HepG2 (cell line): ENCODE data around the gene PSMD9. TPM values are rescaled to one million over a fixed set of nuclear protein-coding genes. Genes with fewer than 3 reads are reported as not detected.

Source experiments
- ATM ChIP-seq: fragments of 450-650 bp; IDR thresholded peaks from 2 replicates; pipeline ENCODE4 v1.7.1; 2017; ENCODE audit warnings: mild to moderate bottlenecking, borderline replicate concordance
- BCL3 ChIP-seq: sonication (generic); formaldehyde crosslinking; IDR thresholded peaks from 2 replicates; pipeline ENCODE4 v1.5.1; 2020; ENCODE audit warnings: mild to moderate bottlenecking, missing genetic modification reagents, moderate library complexity
- EEA1 ChIP-seq: sonication (generic); formaldehyde crosslinking; IDR thresholded peaks from 2 replicates; pipeline ENCODE4 v1.5.1; 2020; ENCODE audit warnings: mild to moderate bottlenecking, missing genetic modification reagents, borderline replicate concordance
- EZH2 ChIP-seq: conservative IDR thresholded peaks from 2 replicates; pipeline ENCODE4 v1.6.1; 2012; ENCODE audit warnings: mild to moderate bottlenecking, low read depth, low read length, moderate library complexity
- FIP1L1 ChIP-seq: fragments of 200-400 bp; formaldehyde crosslinking; IDR thresholded peaks from 2 replicates; pipeline ENCODE4 v1.6.1; 2018; ENCODE audit warnings: low read depth, mild to moderate bottlenecking, low read length, moderate library complexity, borderline replicate concordance; ENCODE audit not compliant: insufficient read depth
- FOXA1 ChIP-seq, 2 experiments: fragments of 450-650 bp in 1 of 2; sonication (generic) in 1 of 2; formaldehyde crosslinking in 1 of 2; IDR thresholded peaks; 2 replicates each; pipeline versions ENCODE4 v1.4.0 to v1.6.1; 2016 to 2020; ENCODE audit warnings: missing genetic modification reagents in 1 of 2
- FOXK2 ChIP-seq: fragments of 450-650 bp; IDR thresholded peaks from 2 replicates; pipeline ENCODE4 v1.6.1; 2016
- GATA4 ChIP-seq: sonication (generic); IDR thresholded peaks from 2 replicates; pipeline ENCODE4 v1.6.1; 2016; ENCODE audit warnings: antibody characterized with exemption, low read depth, borderline replicate concordance
- HBP1 ChIP-seq: IDR thresholded peaks from 2 replicates; pipeline ENCODE4 v1.6.1; 2016; ENCODE audit warnings: low read depth, control low read depth
- HOXA7 ChIP-seq: sonication (generic); formaldehyde crosslinking; IDR thresholded peaks from 2 replicates; pipeline ENCODE4 v1.8.1; 2022; ENCODE audit warnings: mild to moderate bottlenecking, missing genetic modification reagents, moderate library complexity
- HOXA9 ChIP-seq: sonication (generic); formaldehyde crosslinking; IDR thresholded peaks from 2 replicates; pipeline ENCODE4 v1.8.1; 2022; ENCODE audit warnings: missing genetic modification reagents, mild to moderate bottlenecking, moderate library complexity, borderline replicate concordance
- KDM4B ChIP-seq: sonication (generic); formaldehyde crosslinking; IDR thresholded peaks from 2 replicates; pipeline ENCODE4 v1.4.0; 2020; ENCODE audit warnings: missing genetic modification reagents
- KMT2A ChIP-seq: sonication (generic); formaldehyde crosslinking; IDR thresholded peaks from 2 replicates; pipeline ENCODE4 v1.4.0; 2020; ENCODE audit warnings: missing genetic modification reagents
- MAZ ChIP-seq, 2 experiments: sonication (generic) in 1 of 2; formaldehyde crosslinking in 1 of 2; IDR thresholded peaks; 2 replicates each; pipeline versions ENCODE4 v1.5.0 to v1.6.1; 2012 to 2020; ENCODE audit warnings: low read depth in 2 of 2, mild to moderate bottlenecking in 2 of 2, borderline replicate concordance in 1 of 2, improper control_type of control experiment in 1 of 2, low read length in 1 of 2, missing genetic modification reagents in 1 of 2, moderate library complexity in 1 of 2
- NCOR1 ChIP-seq: fragments of 200-600 bp; sonication (generic); IDR thresholded peaks from 2 replicates; pipeline ENCODE4 v1.7.0; 2017; ENCODE audit warnings: antibody characterized with exemption, low read length, borderline replicate concordance
- PAWR ChIP-seq: sonication (generic); formaldehyde crosslinking; IDR thresholded peaks from 2 replicates; pipeline ENCODE4 v1.4.0; 2020; ENCODE audit warnings: missing genetic modification reagents, mild to moderate bottlenecking, borderline replicate concordance
- PAX8 ChIP-seq: sonication (generic); formaldehyde crosslinking; IDR thresholded peaks from 2 replicates; pipeline ENCODE4 v1.8.0; 2022; ENCODE audit warnings: mild to moderate bottlenecking, missing genetic modification reagents, borderline replicate concordance
- PBX2 ChIP-seq: IDR thresholded peaks from 2 replicates; pipeline ENCODE4 v1.6.1; 2016; ENCODE audit warnings: control low read depth
- RELA ChIP-seq: sonication (generic); formaldehyde crosslinking; IDR thresholded peaks from 2 replicates; pipeline ENCODE4 v1.4.0; 2020; ENCODE audit warnings: missing genetic modification reagents
- RXRA ChIP-seq: sonication (generic); formaldehyde crosslinking; IDR thresholded peaks from 2 replicates; pipeline ENCODE4 v1.5.1; 2020; ENCODE audit warnings: missing genetic modification reagents
- TBX3 ChIP-seq: fragments of 450-650 bp; IDR thresholded peaks from 2 replicates; pipeline ENCODE4 v1.6.1; 2017; ENCODE audit warnings: antibody characterized with exemption, mild to moderate bottlenecking, inconsistent platforms, borderline replicate concordance
- TCF7 ChIP-seq: sonication (generic); IDR thresholded peaks from 2 replicates; pipeline ENCODE4 v1.6.1; 2016; ENCODE audit warnings: antibody characterized with exemption, low read depth
- ZBTB38 ChIP-seq: sonication (generic); formaldehyde crosslinking; IDR thresholded peaks from 2 replicates; pipeline ENCODE4 v1.5.1; 2020; ENCODE audit warnings: mild to moderate bottlenecking, missing genetic modification reagents
- ZKSCAN8 ChIP-seq: IDR thresholded peaks from 2 replicates; pipeline ENCODE4 v1.6.1; 2016; ENCODE audit warnings: borderline replicate concordance, missing genetic modification reagents, missing compliant biosample characterization
- ZSCAN9 ChIP-seq: IDR thresholded peaks from 2 replicates; pipeline ENCODE4 v1.6.1; 2016; ENCODE audit warnings: borderline replicate concordance
- polyA plus RNA-seq, 8 experiments: library from polyadenylated mRNA; depleted of rRNA in 3 of 8; stranded (reverse) in 7 of 8; unstranded in 1 of 8; fragments of >200 nt; fragmentation: Illumina TruSeq in 4 of 8; extraction: Trizol in 4 of 8; gene quantifications; 2 replicates each; pipeline versions ENCODE4 v1.2.1 to v1.2.3, GENCODE V29; 2011 to 2016; ENCODE audit warnings: low read depth in 4 of 8, missing spikeins in 1 of 8, mixed read lengths in 1 of 8; ENCODE audit not compliant: insufficient read depth in 1 of 8
- total RNA-seq, 5 experiments: library from RNA; depleted of rRNA; stranded (reverse); fragments of >200 nt; fragmentation: Illumina TruSeq; extraction: Trizol; gene quantifications; 2 replicates each; pipeline ENCODE4 v1.2.3, GENCODE V29; 2016; ENCODE audit warnings: low read depth in 1 of 5

The PSMD9 gene
- total and polyA plus RNA-seq, 2 of the 13 experiments (the other 11 are each of a cell fraction or from before 2014, with no cell fraction given): 41.4 to 61.1 TPM

GRCh38 chr12:121858662-121859572, 29.7 kb upstream of the PSMD9 start, which contains the start of gene HPD (continued):
- no peak for TF ChIP-seq PBX2 (CRISPR knock-in tag)
- TF ChIP-seq ZKSCAN8 (CRISPR knock-in tag): 0 out of 2 replicates have a peak, but pooled peaks have one; percentile 38
- no peak for TF ChIP-seq HOXA7 (CRISPR knock-in tag)
- TF ChIP-seq HOXA9 (CRISPR knock-in tag): no peak
- peak; percentile 74; the same call in 1 of the 2 replicates for TF ChIP-seq RXRA (CRISPR knock-in tag)
- TF ChIP-seq NCOR1: peak; percentile 81
- no peak for TF ChIP-seq TBX3
- TF ChIP-seq EEA1 (CRISPR knock-in tag): no peak
- no peak for TF ChIP-seq KMT2A (CRISPR knock-in tag)
- TF ChIP-seq RELA (CRISPR knock-in tag): no peak
- TF ChIP-seq FOXK2: no peak
- TF ChIP-seq HBP1 (CRISPR knock-in tag): no peak
- TF ChIP-seq MAZ (IDR thresholded peaks at IDR 0.05; ENCODE audit: borderline replicate concordance, low read depth, low read length): no peak
- peak; percentile 45; the same call in 1 of the 2 replicates for TF ChIP-seq MAZ (CRISPR knock-in tag; IDR thresholded peaks at IDR 0.05; ENCODE audit: low read depth)
- no peak for TF ChIP-seq FIP1L1
- no peak; the same call in 1 of the 2 replicates for TF ChIP-seq TCF7
- TF ChIP-seq ZSCAN9 (CRISPR knock-in tag): 0 out of 2 replicates have a peak, but pooled peaks have one; percentile 53
- TF ChIP-seq ZBTB38 (CRISPR knock-in tag): peak; percentile 60; the same call in 1 of the 2 replicates
- no peak for TF ChIP-seq KDM4B
- TF ChIP-seq PAX8 (CRISPR knock-in tag): no peak
- TF ChIP-seq FOXA1 (IDR thresholded peaks at IDR 0.05): no peak
- no peak; the same call in 1 of the 2 replicates for TF ChIP-seq FOXA1 (CRISPR knock-in tag; IDR thresholded peaks at IDR 0.05)
- TF ChIP-seq GATA4: no peak; the same call in 1 of the 2 replicates
- TF ChIP-seq PAWR (CRISPR knock-in tag): no peak
- no peak for TF ChIP-seq EZH2
- peak; percentile 54; the same call in 1 of the 2 replicates for TF ChIP-seq BCL3 (CRISPR knock-in tag)
- TF ChIP-seq ATM: no peak
